ENCODE data around the gene IKBIP.

DNA sequence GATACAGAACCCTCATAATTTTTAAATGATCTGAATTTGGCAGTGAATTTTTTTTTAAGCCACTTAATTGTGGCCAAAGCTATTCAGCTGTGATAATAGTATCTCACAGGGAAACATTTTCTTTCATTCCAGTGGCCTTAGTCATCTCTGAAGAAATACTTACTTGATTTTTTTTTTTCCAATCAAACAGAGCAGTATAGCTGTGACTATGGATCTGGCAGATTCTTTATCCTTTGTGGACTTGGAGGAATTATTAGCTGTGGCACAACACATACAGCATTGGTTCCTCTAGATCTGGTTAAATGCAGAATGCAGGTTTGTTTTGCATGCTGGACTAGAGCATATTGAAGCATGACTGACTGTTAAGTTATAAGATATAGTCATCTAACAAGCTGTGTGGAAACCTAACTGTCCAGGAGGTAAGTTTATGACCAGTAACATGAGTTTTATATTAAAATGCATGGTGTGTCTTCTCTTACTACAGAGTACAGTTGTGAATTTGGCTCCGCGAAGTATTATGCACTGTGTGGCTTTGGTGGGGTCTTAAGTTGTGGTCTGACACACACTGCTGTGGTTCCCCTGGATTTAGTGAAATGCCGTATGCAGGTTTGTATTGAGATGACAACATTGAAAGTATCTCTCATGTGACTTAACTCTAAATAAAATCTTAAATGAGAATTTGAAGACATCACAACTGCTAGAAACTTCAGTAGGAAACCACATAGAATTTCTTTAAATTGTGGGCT is 49.2 kb downstream of the IKBIP start:
- no peak for TF ChIP-seq CTCF (IDR thresholded peaks at IDR 0.05)
- TF ChIP-seq EP300 (IDR thresholded peaks at IDR 0.05): no peak
- TF ChIP-seq POLR2AphosphoS5 (IDR thresholded peaks at IDR 0.05): no peak
- no peak for TF ChIP-seq POLR2A (IDR thresholded peaks at IDR 0.05; ENCODE audit: low read depth)
